ENCODE measurements around the gene FHIT. TPM values are rescaled to one million over a fixed set of nuclear protein-coding genes. Genes with fewer than 3 reads are reported as not detected.

Gene FHIT
- total RNA-seq, result 174 TPM

DNA sequence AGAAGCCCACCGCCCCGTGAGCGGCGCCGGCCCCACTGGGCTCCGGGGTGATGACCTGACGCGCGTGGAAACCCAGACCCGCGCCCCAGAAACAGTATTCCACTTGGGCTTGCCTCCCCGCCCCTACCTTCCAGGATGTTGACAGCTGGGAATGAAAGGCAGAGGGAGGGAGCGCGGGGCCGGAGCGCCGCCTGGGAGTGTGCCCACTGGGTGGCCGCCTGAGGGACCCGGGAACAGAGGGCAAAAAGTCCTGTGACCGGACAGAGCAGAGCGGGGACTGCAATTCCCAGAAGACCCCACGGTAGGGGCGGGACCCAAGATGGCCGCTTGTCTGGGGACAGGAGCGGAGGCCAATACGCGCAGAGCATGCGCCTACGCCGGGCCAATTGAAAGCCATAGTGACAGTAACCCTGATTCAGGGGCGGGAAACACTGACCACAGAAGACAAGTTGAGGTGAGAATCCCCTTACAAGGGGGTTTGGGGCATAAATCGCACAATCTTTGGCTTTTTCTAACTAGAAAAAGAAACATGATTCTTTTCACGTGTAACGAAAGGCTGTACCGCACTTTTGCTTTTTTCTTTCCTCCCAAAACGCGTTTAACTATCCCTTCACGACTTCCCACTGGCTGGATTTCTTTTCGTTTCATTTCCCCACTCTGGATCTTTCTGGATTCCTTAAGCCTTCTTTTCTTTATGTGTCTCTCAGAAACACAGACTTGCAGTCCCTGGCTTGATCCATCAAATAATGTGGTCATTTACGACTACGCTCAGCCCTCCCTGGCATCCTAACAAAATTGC, at the start of gene FHIT:
TSS of gene FHIT (minus strand) at position 279 of the 799 bp plus-strand sequence.

Small RNAs within 50 kb of the gene (small RNA-seq; reads per million reads assigned to genes)
- gene MIR548BB (not detected), gene RF00012 (not detected)

Measured in diencephalon (tissue), 1 donor.